Activated CD4-positive, alpha-beta T cell treated with anti-CD3 and anti-CD28 coated beads for 48 hours (primary cell): ENCODE results near the gene BICC1.
"Not testable (repeated sequence)": the region's sequence is repeated elsewhere in the genome, so short reads cannot be mapped to it uniquely, and the experiment has no call there.

Experiments used
- DNase-seq: peaks from one replicate; pipeline ENCODE4 v3.0.0-alpha.2; 2020

Gene BICC1

GRCh38 chr10:58567652-58568051, 55.0 kb downstream of the BICC1 start:
- DNase-seq = no peak

- DNase-seq = no peak
These were observed 55.8 kb downstream of the BICC1 start for GRCh38 chr10:58568428-58568935.

- DNase-seq = no peak
These were observed 57.6 kb downstream of the BICC1 start for GRCh38 chr10:58570307-58570723.

DNA sequence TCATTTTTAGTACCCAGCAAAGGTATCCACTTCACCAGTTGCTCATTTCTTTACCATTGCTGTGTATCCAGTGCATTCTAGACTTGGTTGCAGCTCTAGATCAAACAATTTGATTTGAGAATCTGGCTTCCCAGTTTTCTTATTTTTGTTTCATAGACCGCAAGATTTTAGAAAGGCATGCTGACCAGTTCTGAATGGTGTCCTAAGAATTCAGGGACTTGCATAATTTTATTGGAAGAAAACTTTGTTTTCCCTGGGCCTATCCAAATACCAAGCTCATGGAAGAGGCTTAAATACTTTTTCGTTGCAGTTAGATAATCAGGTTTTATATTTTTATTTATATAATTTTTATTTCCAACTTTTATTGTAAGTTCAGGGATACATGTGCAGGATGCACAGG, 58.3 kb downstream of the BICC1 start:
- DNase-seq = no peak

- no peak for DNase-seq
These were observed 60.5 kb downstream of the BICC1 start for GRCh38 chr10:58573144-58573543.

- no peak for DNase-seq
These were observed 61.4 kb downstream of the BICC1 start for GRCh38 chr10:58574058-58574457.

GRCh38 chr10:58575491-58575890, 62.8 kb downstream of the BICC1 start:
- no peak for DNase-seq

DNA sequence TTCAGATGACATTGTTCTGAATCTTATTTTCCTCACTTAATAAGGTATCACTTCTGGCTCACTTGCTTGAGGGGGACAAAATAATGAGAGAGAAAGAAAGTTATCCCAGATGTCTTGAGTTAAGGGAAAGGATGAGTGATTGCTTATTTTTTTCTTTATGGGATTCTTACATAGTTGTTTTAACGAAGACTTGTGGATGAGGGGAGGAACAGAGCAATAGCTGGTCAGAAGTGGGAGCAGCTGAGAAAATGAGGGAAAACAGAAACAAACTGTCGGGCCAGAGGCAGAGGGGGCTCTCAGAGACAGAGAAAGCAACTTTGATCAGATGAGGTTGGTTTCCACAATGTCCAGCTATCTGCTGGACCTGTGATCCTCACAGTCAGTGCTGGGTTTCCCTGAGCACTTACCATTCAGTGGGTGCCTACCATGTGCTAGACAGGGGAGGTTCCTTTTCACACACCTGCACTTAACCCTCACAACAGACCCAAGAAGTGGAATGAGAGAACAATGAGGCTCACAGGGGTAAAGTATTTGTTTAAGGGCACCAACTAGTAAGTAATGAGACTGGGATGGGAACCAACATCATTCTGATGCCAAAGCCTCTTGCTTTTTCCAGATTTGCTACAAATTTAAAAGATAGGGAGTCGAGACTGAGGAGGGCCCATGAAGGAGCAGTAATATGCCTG, 64.2 kb downstream of the BICC1 start:
- no peak for DNase-seq

GRCh38 chr10:58577437-58577777, 64.7 kb downstream of the BICC1 start:
- no peak for DNase-seq

DNA sequence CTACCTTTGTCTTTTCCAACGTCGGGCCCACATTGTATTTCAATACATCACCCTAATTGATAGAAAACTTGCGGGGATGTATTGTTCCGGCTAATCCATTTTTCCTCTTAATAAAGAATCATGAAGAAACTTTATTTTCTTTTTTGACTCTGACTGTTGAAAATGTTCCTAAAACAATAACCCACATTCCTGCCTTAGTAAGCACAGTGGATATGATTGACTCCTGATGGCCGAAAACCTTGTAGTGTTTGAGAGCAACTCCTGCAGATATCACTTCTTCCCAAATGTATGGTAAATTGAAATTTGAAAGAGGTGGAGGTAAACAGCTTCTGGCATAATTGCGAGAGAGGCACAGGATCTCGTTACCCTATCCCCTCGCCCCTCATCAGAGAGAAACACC, 65.7 kb downstream of the BICC1 start:
- no peak for DNase-seq

- DNase-seq = no peak
These were observed 66.5 kb downstream of the BICC1 start for GRCh38 chr10:58579011-58579655.

- DNase-seq = no peak
These were observed 69.4 kb downstream of the BICC1 start for GRCh38 chr10:58582045-58582444.

GRCh38 chr10:58585435-58585834, 72.8 kb downstream of the BICC1 start:
- no peak for DNase-seq

- DNase-seq = no peak
These were observed 73.9 kb downstream of the BICC1 start for GRCh38 chr10:58586282-58587245.

- DNase-seq = no peak
These were observed 75.0 kb downstream of the BICC1 start for GRCh38 chr10:58587676-58588075.

DNA sequence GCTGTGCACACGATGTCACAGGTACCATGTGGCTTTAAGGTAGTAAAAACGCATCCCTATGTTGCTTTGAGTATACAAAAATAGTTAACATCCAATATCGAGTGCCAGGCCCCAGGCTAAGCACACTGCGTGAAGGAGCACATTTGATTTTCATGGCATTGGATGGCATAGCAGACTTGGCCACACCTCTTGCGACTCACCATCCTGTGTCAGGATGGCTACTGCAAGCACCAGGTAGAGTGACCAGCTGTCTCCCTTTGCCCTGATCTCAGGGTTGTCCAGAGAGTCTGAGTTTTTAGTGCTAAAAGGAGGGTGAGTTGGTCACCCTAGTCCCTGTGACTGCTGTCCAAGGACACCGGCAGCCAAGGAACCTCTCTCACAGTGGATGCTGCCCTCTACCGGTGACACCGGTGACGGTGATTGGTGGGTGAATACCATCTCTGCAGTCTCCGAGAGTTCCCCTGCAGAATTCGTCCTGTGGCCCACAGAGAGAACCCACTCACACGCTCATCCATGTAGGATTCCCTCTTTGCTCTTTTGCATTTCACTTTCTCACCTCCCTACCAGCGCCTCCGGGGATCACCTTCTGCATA, 76.1 kb downstream of the BICC1 start:
- no peak for DNase-seq

- no peak for DNase-seq
These were observed 77.6 kb downstream of the BICC1 start for GRCh38 chr10:58590152-58590840.

DNA sequence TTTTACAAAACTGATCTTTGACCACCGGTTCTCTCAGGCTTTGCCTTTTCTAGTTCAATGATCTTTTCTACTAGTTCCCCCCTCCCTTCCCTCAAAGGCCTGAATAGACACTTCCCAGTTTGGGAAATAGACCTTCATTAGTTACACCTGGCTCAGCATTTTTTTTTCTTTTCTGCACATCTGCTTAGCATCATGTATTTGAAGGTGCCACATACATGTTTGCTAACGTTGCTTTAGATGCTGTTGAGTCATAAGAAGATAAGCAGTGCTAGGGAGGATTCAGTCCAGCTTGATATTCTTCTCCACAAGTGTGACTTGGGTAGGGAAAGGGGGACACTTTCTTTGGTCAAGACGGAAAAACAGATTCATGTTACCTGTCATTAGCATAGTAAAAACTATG, 78.3 kb downstream of the BICC1 start:
- no peak for DNase-seq

GRCh38 chr10:58593008-58593407, 80.3 kb downstream of the BICC1 start:
- no peak for DNase-seq

DNA sequence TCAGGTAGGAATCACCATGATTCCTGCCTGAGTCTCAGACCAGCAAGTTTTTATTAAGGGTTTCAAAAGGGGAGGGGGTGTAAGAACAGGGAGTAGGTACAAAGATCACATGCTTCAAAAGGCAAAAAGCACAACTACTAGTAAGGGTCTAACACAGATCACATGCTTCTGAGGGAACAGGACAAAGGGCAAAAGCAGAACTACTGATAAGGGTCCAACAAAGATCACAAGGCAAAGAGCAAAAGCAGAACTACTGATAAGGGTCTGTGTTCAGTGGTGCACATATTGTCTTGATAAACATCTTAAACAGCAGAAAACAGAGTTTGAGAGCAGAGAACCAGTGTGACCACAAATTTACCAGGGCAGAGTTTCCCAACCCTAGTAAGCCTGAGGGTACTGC, 84.5 kb downstream of the BICC1 start:
- not testable (repeated sequence) for DNase-seq

DNA sequence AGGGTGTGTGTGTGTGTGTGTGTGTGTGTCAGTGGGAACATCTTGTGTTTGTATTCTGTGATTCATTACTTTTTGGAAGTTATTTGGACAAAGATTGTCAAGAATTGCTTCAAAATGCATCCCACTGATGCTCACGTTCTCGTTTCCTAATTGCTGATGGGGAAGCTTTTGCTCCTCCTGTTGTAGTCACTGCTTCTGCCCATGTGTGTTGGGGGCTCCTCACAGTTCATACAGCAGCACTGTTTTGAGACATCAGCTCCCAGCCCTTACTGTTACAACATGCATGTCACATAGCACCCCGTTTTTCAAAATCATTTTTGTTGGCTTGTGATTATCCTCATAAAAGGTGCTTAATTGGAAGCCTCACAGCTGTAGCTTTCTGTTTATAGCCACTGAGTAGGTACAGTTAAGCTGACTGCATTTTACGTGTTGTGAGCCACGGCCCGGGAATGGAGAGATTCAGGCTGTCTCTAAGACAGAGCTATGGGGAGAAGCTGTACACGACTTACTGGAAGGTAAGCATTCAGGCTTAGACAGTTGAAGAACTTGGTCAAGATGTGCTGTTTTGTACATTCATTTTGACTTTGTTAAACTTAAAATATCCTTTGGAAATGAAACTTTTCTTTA, 87.4 kb downstream of the BICC1 start:
- DNase-seq = no peak

DNA sequence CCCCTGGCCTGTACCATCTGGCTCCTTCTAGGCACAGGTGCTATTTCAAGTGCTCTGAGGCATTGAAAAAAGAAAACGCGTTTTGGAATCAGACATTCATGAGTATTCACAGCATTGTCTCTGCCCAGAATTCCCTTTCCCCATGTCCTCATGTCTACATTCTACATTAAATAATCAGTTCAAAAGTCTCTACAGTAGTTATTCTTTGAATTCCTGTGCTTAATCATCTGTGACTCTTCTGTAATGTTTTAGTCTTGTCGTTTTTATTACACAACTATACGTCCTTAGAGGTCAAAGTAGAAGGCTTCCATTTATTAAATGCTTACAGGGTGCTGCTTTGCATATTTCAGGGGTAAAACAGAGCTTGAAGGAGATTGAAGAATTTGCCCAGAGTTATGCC, 95.7 kb downstream of the BICC1 start:
- no peak for DNase-seq
